Activated B cell treated with CpG ODN at 0.5 μM for 24 hours (primary cell): ENCODE measurements around the gene TEAD4. TPM values are rescaled to one million over a fixed set of nuclear protein-coding genes. Genes with fewer than 3 reads are reported as not detected.

Experiments used
- ATAC-seq: fragments of 200-7000 bp; cut with Tn5 transposase; one replicate; pipeline ENCODE4 v1.10.0; 2021; ENCODE audit warnings: low read depth, mild to moderate bottlenecking, moderate library complexity
- CTCF ChIA-PET: fragments of 350-600 bp; sonication (Branson Sonifier 250); formaldehyde crosslinking; loops from one replicate; lab custom pipeline; 2021; ENCODE audit warnings: antibody characterized with exemption; lab: Charles Lee
- POLR2A ChIA-PET: fragments of 350-600 bp; sonication (Branson Sonifier 250); formaldehyde crosslinking; loops from one replicate; lab custom pipeline; 2021; ENCODE audit warnings: antibody characterized with exemption; lab: Charles Lee
- DNase-seq: peaks from one replicate; pipeline ENCODE4 v3.0.0; 2022
- H3K27ac Mint-ChIP-seq: one replicate; pipeline ENCODE4 v1.8.0; 2020; ENCODE audit warnings: mixed read lengths
- H3K27me3 Mint-ChIP-seq: one replicate; pipeline ENCODE4 v1.8.0; 2021; ENCODE audit warnings: mixed read lengths
- H3K36me3 Mint-ChIP-seq: one replicate; pipeline ENCODE4 v1.8.0; 2021; ENCODE audit warnings: low read depth, mixed read lengths
- H3K4me1 Mint-ChIP-seq: one replicate; pipeline ENCODE4 v1.8.0; 2021; ENCODE audit warnings: mixed read lengths
- H3K4me3 Mint-ChIP-seq: one replicate; pipeline ENCODE4 v1.8.0; 2020; ENCODE audit warnings: mild to moderate bottlenecking, mixed read lengths
- H3K9me3 Mint-ChIP-seq: one replicate; pipeline ENCODE4 v1.8.0; 2020; ENCODE audit warnings: mixed read lengths
- CTCF ChIP-seq: fragments of 200-600 bp; IDR thresholded peaks from one replicate; pipeline ENCODE4 v1.8.0; 2022; ENCODE audit warnings: antibody characterized with exemption, mild to moderate bottlenecking
- intact Hi-C: fragments of 100-400 bp; cut with micrococcal nuclease; formaldehyde crosslinking; loops from one replicate; pipeline ENCODE4 v1.15.1; 2024
- total RNA-seq: library from RNA; stranded (reverse); gene quantifications from 2 replicates; pipeline ENCODE4 v1.2.3, GENCODE V29; 2022

Gene TEAD4
- total RNA-seq = 0.27 TPM in 1 of 2 replicates, not detected in the other

- Mint-ChIP-seq H3K36me3 (no peaks in the 10 kb centered on the region), H3K9me3 (no peaks in the 10 kb centered on the region), H3K27me3 (peaks cover 49% of the 10 kb centered on the region), H3K4me3 (peak within 1 kb of the TSS; percentile 76), H3K4me1 (peaks cover 17% of the 10 kb centered on the region), H3K27ac (no peak within 1 kb of the TSS)
- DNase-seq = no peak
- ChIA-PET POLR2A (no interaction called here), CTCF (no interaction called here)
- no peak for ATAC-seq
- intact Hi-C loops = no loop called here
- TF ChIP-seq CTCF = no peak
Observed at GRCh38 chr12:2959192-2959504, at the start of gene TEAD4. Gene TEAD4, plus strand, starts transcription at chr12:2959397.

- ChIA-PET POLR2A (no interaction called here), CTCF (interaction anchor here (0.7 kb wide), 1 partner anchor 195 kb away, joined by 3 read pairs; no protein-coding TSS in a partner anchor)
- peaks cover 31% of the 10 kb centered on the region for H3K36me3 Mint-ChIP-seq
- no peaks in the 10 kb centered on the region for H3K9me3 Mint-ChIP-seq
- H3K27me3 Mint-ChIP-seq = no peaks in the 10 kb centered on the region
- H3K4me3 Mint-ChIP-seq = no peak overlapping the region
- TF ChIP-seq CTCF = no peak
- no peaks in the 10 kb centered on the region for H3K4me1 Mint-ChIP-seq
- no peak overlapping the region for H3K27ac Mint-ChIP-seq
- ATAC-seq = no peak
- DNase-seq = no peak
- intact Hi-C loops = no loop called here
Observed at GRCh38 chr12:2912216-2912575, 47.0 kb upstream of the TEAD4 start.

- Mint-ChIP-seq H3K4me1 (no peaks in the 10 kb centered on the region), H3K9me3 (no peaks in the 10 kb centered on the region), H3K27ac (no peak overlapping the region), H3K36me3 (peaks cover 49% of the 10 kb centered on the region), H3K4me3 (no peak overlapping the region), H3K27me3 (no peaks in the 10 kb centered on the region)
- ATAC-seq (no peak), DNase-seq (no peak)
- no peak for TF ChIP-seq CTCF
- CTCF ChIA-PET = no interaction called here
- intact Hi-C loops = no loop called here
- POLR2A ChIA-PET = no interaction called here
Observed at GRCh38 chr12:2919249-2919648, 39.9 kb upstream of the TEAD4 start.

- no peak for ATAC-seq
- DNase-seq = no peak
- no peaks in the 10 kb centered on the region for H3K27me3 Mint-ChIP-seq
- no peaks in the 10 kb centered on the region for H3K4me1 Mint-ChIP-seq
- CTCF ChIA-PET = no interaction called here
- intact Hi-C loops = no loop called here
- H3K36me3 Mint-ChIP-seq = peaks cover 44% of the 10 kb centered on the region
- H3K27ac Mint-ChIP-seq = no peak overlapping the region
- no peak for TF ChIP-seq CTCF
- H3K9me3 Mint-ChIP-seq = no peaks in the 10 kb centered on the region
- POLR2A ChIA-PET = no interaction called here
- no peak overlapping the region for H3K4me3 Mint-ChIP-seq
Observed at GRCh38 chr12:2922329-2922728, 36.9 kb upstream of the TEAD4 start.

GRCh38 chr12:2923057-2923456, 36.1 kb upstream of the TEAD4 start:
- ATAC-seq (no peak), DNase-seq (no peak)
- Mint-ChIP-seq H3K4me3 (no peak overlapping the region), H3K27me3 (no peaks in the 10 kb centered on the region), H3K9me3 (no peaks in the 10 kb centered on the region), H3K27ac (no peak overlapping the region), H3K4me1 (no peaks in the 10 kb centered on the region), H3K36me3 (peaks cover 50% of the 10 kb centered on the region)
- ChIA-PET POLR2A (no interaction called here), CTCF (no interaction called here)
- TF ChIP-seq CTCF = no peak
- intact Hi-C loops = no loop called here
